ENCODE results near the gene NANOS3.
"Not testable (repeated sequence)": the region's sequence is repeated elsewhere in the genome, so short reads cannot be mapped to it uniquely, and the experiment has no call there.

The NANOS3 gene

GRCh38 chr19:13849991-13850909, 26.7 kb upstream of the NANOS3 start:
- H3K4me3 ChIP-seq (replicated peaks; ENCODE audit: insufficient read depth, low read length): peak overlapping the region; percentile 22
- peak overlapping the region; percentile 86 for H3K27ac ChIP-seq (replicated peaks)
- H3K27me3 ChIP-seq (ENCODE audit: insufficient read depth, poor library complexity, severe bottlenecking): no peaks in the 10 kb centered on the region
- TF ChIP-seq GABPA (IDR thresholded peaks at IDR 0.05; ENCODE audit: low read depth) (no peak), REST (IDR thresholded peaks at IDR 0.05; ENCODE audit: insufficient replicate concordance, low read depth) (peak; percentile 15)
- DNase-seq (ENCODE audit: low read depth in 1 of 2, low spot score in 1 of 2): peak in 1 of 2 experiments; percentile 61

- H3K27ac ChIP-seq (replicated peaks): peak overlapping the region; percentile 86
- H3K27me3 ChIP-seq (ENCODE audit: insufficient read depth, poor library complexity, severe bottlenecking): no peaks in the 10 kb centered on the region
- TF ChIP-seq CTCF (IDR thresholded peaks at IDR 0.05; ENCODE audit: insufficient read depth, low read length): no peak
- no peak for TF ChIP-seq GABPA (IDR thresholded peaks at IDR 0.05; ENCODE audit: low read depth)
- peak; percentile 33; the same call in 1 of the 2 replicates for TF ChIP-seq POLR2AphosphoS5 (IDR thresholded peaks at IDR 0.05; ENCODE audit: low read depth)
- DNase-seq (ENCODE audit: low read depth in 1 of 2, low spot score in 1 of 2): no peak
- peak overlapping the region; percentile 22 for H3K4me3 ChIP-seq (replicated peaks; ENCODE audit: insufficient read depth, low read length)
These were observed 25.8 kb upstream of the NANOS3 start for GRCh38 chr19:13850910-13851733.

GRCh38 chr19:13851734-13852114, 25.2 kb upstream of the NANOS3 start:
- H3K4me3 ChIP-seq (replicated peaks; ENCODE audit: insufficient read depth, low read length); H3K27me3 ChIP-seq (ENCODE audit: insufficient read depth, poor library complexity, severe bottlenecking); H3K27ac ChIP-seq (replicated peaks); DNase-seq (ENCODE audit: low read depth in 1 of 2, low spot score in 1 of 2): not testable (repeated sequence)

- H3K27me3 ChIP-seq (ENCODE audit: insufficient read depth, poor library complexity, severe bottlenecking); H3K4me3 ChIP-seq (replicated peaks; ENCODE audit: insufficient read depth, low read length); DNase-seq (ENCODE audit: low read depth in 1 of 2, low spot score in 1 of 2); H3K27ac ChIP-seq (replicated peaks): not testable (repeated sequence)
These were observed 24.7 kb upstream of the NANOS3 start for GRCh38 chr19:13852171-13852707.

GRCh38 chr19:13856497-13856896, 20.4 kb upstream of the NANOS3 start:
- H3K4me3 ChIP-seq (replicated peaks; ENCODE audit: insufficient read depth, low read length): no peak overlapping the region
- no peaks in the 10 kb centered on the region for H3K27me3 ChIP-seq (ENCODE audit: insufficient read depth, poor library complexity, severe bottlenecking)
- no peak for DNase-seq (ENCODE audit: low read depth in 1 of 2, low spot score in 1 of 2)
- no peak overlapping the region for H3K27ac ChIP-seq (replicated peaks)
- no peak for TF ChIP-seq POLR2AphosphoS5 (IDR thresholded peaks at IDR 0.05; ENCODE audit: low read depth)
- TF ChIP-seq GABPA (IDR thresholded peaks at IDR 0.05; ENCODE audit: low read depth): no peak
- TF ChIP-seq REST (IDR thresholded peaks at IDR 0.05; ENCODE audit: insufficient replicate concordance, low read depth): no peak
- TF ChIP-seq SPI1 (IDR thresholded peaks at IDR 0.05; ENCODE audit: borderline replicate concordance, low read depth): no peak
- TF ChIP-seq CTCF (IDR thresholded peaks at IDR 0.05; ENCODE audit: insufficient read depth, low read length): no peak

Data from HL-60 (cell line).